Daoy (cell line): Measurements from ENCODE around the gene TMPRSS6. TPM values are rescaled to one million over a fixed set of nuclear protein-coding genes. Genes with fewer than 3 reads are reported as not detected.

ENCODE experiments used
- DNase-seq: peaks from one replicate; pipeline ENCODE4 v3.0.0-alpha.2; 2015; ENCODE audit warnings: low read depth
- total RNA-seq: library from RNA; depleted of rRNA; stranded (reverse); fragments of >200 nt; shearing (Covaris generic); gene quantifications from 2 replicates; pipeline ENCODE4 v1.2.3, GENCODE V29; 2014

The TMPRSS6 gene
- total RNA-seq, 1 experiment from 2014 or later, result not detected

- DNase-seq, result peak; percentile 85
These were observed 57.8 kb downstream of the TMPRSS6 start, which contains the start of gene KCTD17 for GRCh38 chr22:37051391-37052385. KCTD17 (plus strand) TSS chr22:37051742; CDS start chr22:37051761, 19 bp downstream.

GRCh38 chr22:37050913-37051312, 58.6 kb downstream of the TMPRSS6 start:
- no peak for DNase-seq

- no peak for DNase-seq
These were observed 60.3 kb downstream of the TMPRSS6 start for GRCh38 chr22:37049224-37049623.

- DNase-seq, result no peak
These were observed 61.4 kb downstream of the TMPRSS6 start for GRCh38 chr22:37048133-37048532.

- DNase-seq, result no peak
These were observed 62.5 kb downstream of the TMPRSS6 start for GRCh38 chr22:37047006-37047405.

- no peak for DNase-seq
These were observed 62.9 kb downstream of the TMPRSS6 start for GRCh38 chr22:37046589-37046988.

- DNase-seq, result no peak
These were observed 63.6 kb downstream of the TMPRSS6 start for GRCh38 chr22:37045958-37046357.

GRCh38 chr22:37044634-37045625, 64.6 kb downstream of the TMPRSS6 start:
- no peak for DNase-seq

GRCh38 chr22:37043828-37044538, 65.5 kb downstream of the TMPRSS6 start:
- peak; percentile 66 for DNase-seq

GRCh38 chr22:37043209-37043827, 66.2 kb downstream of the TMPRSS6 start:
- DNase-seq, result no peak

GRCh38 chr22:37039466-37039865, 70.0 kb downstream of the TMPRSS6 start:
- no peak for DNase-seq

GRCh38 chr22:37037669-37038068, 71.8 kb downstream of the TMPRSS6 start:
- DNase-seq, result no peak

- no peak for DNase-seq
These were observed 72.7 kb downstream of the TMPRSS6 start for GRCh38 chr22:37036655-37037377.

- DNase-seq, result no peak
These were observed 75.7 kb downstream of the TMPRSS6 start for GRCh38 chr22:37033605-37034430.

GRCh38 chr22:37032535-37033460, 76.7 kb downstream of the TMPRSS6 start:
- DNase-seq, result peak; percentile 16

GRCh38 chr22:37032134-37032534, 77.4 kb downstream of the TMPRSS6 start:
- DNase-seq, result no peak

- no peak for DNase-seq
These were observed 78.8 kb downstream of the TMPRSS6 start for GRCh38 chr22:37030560-37031281.
